Caki2 (cell line): ENCODE results near the gene MCL1. TPM values are rescaled to one million over a fixed set of nuclear protein-coding genes. Genes with fewer than 3 reads are reported as not detected.

Source experiments
- DNase-seq: peaks from one replicate; pipeline ENCODE4 v3.0.0-alpha.2; 2015; ENCODE audit warnings: low read depth
- in situ Hi-C: cut with HindIII; loops from 2 replicates; pipeline ENCODE4 v1.10.0; 2016; ENCODE audit warnings: low sequenced_read_pairs, low pct_unique_long_range_greater_than_20kb, mixed read lengths
- total RNA-seq: library from RNA; depleted of rRNA; stranded (reverse); fragments of >200 nt; shearing (Covaris generic); gene quantifications from 2 replicates; pipeline ENCODE4 v1.2.3, GENCODE V29; 2014; ENCODE audit warnings: low replicate concordance; rRNA removed

The MCL1 gene
- total RNA-seq, 1 experiment from 2014 or later, result 81.5 TPM

- in situ Hi-C loops, result no loop called here
- no peak for DNase-seq
Observed at GRCh38 chr1:150530491-150531159, 48.8 kb downstream of the MCL1 start.

DNA sequence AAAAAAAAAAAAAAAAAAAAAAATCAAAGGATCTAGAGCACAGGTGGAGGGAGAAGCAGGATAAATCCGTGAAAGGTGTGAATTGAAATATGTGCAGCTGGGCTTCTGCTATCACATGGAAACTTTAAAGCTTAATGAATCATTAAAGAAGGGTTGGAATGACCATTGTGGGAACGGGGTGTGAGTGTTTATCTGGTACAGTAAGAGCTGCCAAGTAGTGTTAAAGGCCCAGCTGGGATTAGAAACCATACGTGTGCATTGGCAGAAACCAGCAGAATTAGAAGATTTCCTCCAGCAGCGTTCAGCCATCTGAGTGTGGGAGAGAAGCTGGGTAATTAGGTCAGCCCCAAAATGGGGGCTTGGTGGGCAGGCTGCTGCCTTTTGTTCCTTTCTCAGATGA, 50.4 kb downstream of the MCL1 start:
- DNase-seq, result no peak
- in situ Hi-C loops, result no loop called here

GRCh38 chr1:150528196-150528595, 51.2 kb downstream of the MCL1 start:
- no peak for DNase-seq
- in situ Hi-C loops, result no loop called here

DNA sequence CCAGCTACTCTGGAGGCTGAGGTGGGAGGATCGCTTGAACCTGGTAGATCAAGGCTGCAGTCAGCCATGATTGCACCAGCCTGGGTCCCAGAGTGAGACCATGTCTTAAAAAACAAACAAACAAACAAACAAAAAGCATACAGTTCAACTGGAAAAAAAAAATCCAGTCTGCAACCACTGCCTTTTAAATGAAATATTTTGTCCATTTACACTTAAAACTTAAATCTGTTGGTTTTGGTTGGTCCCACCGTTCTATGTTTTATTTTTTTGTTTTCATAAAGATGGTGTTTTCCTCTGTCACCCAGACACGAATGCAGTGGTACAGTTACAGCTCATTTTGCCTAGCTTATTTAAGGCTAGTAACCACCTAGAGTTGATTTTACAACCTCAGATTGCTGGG, 54.1 kb downstream of the MCL1 start:
- no peak for DNase-seq
- in situ Hi-C loops, result no loop called here

Other genes with a start within 250 kb of the MCL1 start
- 3.1 and 3.2 TPM in 2 replicates for gene RPRD2, start 215.5 kb downstream of the MCL1 start, total RNA-seq
- 18.7 and 32.8 TPM in 2 replicates for gene TARS2, start 92.2 kb downstream of the MCL1 start, total RNA-seq
- 4.8 and 11.1 TPM in 2 replicates for gene ECM1, start 71.5 kb downstream of the MCL1 start, total RNA-seq
- gene FALEC, start 63.9 kb downstream of the MCL1 start, total RNA-seq, result not detected in 2 replicates
- gene ADAMTSL4, start 30.2 kb downstream of the MCL1 start, total RNA-seq, result 1.6 and 2.7 TPM in 2 replicates
- 111 and 143 TPM in 2 replicates for gene ENSA, start 50.0 kb upstream of the MCL1 start, total RNA-seq
- gene GOLPH3L, start 117.5 kb upstream of the MCL1 start, total RNA-seq, result 14.7 and 33.7 TPM in 2 replicates
- gene HORMAD1, start 141.3 kb upstream of the MCL1 start, total RNA-seq, result not detected in 2 replicates
- gene CTSS, start 186.2 kb upstream of the MCL1 start, total RNA-seq, result 2.9 and 9.1 TPM in 2 replicates
- not detected in 2 replicates for gene CTSK, start 228.7 kb upstream of the MCL1 start, total RNA-seq